HepG2 (cell line): ENCODE measurements around the gene WDR91. TPM values are rescaled to one million over a fixed set of nuclear protein-coding genes. Genes with fewer than 3 reads are reported as not detected.

ENCODE experiments used
- ATAC-seq: fragments of 200-7000 bp; cut with Tn5 transposase; 3 replicates; pipeline ENCODE4 v1.9.1; 2020; ENCODE audit warnings: mild to moderate bottlenecking, moderate library complexity
- BruUV-seq: library from RNA; stranded (reverse); fragments of 400-500 nt; replicated peaks from 2 replicates; lab custom pipeline; 2021; lab: Mats Ljungman, UMichigan
- CTCF ChIA-PET: fragments of 300-600 bp; formaldehyde crosslinking; extraction: SDS; loops from one replicate; lab custom pipeline; 2021; ENCODE audit warnings: low total read pairs, inconsistent platforms, low intra/inter-chr PET ratio; lab: Yijun Ruan, JAX
- POLR2A ChIA-PET: fragments of 350-600 bp; sonication (Branson Sonifier 250); formaldehyde crosslinking; loops from one replicate; lab custom pipeline; 2020; ENCODE audit warnings: antibody characterized with exemption, inconsistent platforms; lab: Yijun Ruan, JAX
- DNase-seq: peaks from one replicate; pipeline ENCODE4 v3.0.0-alpha.2; 2015; ENCODE audit warnings: low spot score
- FAIRE-seq: peaks from 3 replicates; lab custom pipeline; 2011; peaks lifted over from hg19 to GRCh38; lab: Jason Lieb, UNC
- H2AFZ ChIP-seq: one replicate; pipeline ENCODE4 v1.6.1; 2011; ENCODE audit warnings: low read length, inconsistent platforms
- H3K27ac ChIP-seq: fragments of 300-600 bp; 3 replicates; pipeline ENCODE4 v1.8.0; 2011; ENCODE audit warnings: mixed run types, mild to moderate bottlenecking, mixed read lengths, low read length, inconsistent platforms; ENCODE audit not compliant: insufficient read depth; ENCODE audit errors: extremely low read length
- H3K27me3 ChIP-seq, 2 experiments: fragments of 200-600 bp in 1 of 2; 2 replicates in 1 of 2; 3 replicates in 1 of 2; pipeline versions ENCODE4 v1.6.0 to v1.8.0; 2011; ENCODE audit warnings: low read length in 2 of 2, mild to moderate bottlenecking in 2 of 2, moderate library complexity in 2 of 2, inconsistent platforms in 1 of 2; ENCODE audit not compliant: insufficient read depth in 2 of 2, control insufficient read depth in 1 of 2
- H3K36me3 ChIP-seq, 2 experiments: fragments of 200-600 bp in 1 of 2; replicated peaks in 1 of 2; 2 replicates in 1 of 2; 3 replicates in 1 of 2; pipeline versions ENCODE4 v1.5.1 to v1.8.0; 2011; ENCODE audit warnings: low read length in 2 of 2, inconsistent platforms in 1 of 2; ENCODE audit not compliant: insufficient read depth in 2 of 2, control insufficient read depth in 1 of 2
- H3K4me1 ChIP-seq: 2 replicates; pipeline ENCODE4 v1.5.1; 2012; ENCODE audit warnings: low read length, inconsistent platforms; ENCODE audit not compliant: insufficient read depth
- H3K4me2 ChIP-seq: 2 replicates; pipeline ENCODE4 v1.6.0; 2011; ENCODE audit warnings: low read depth, low read length, inconsistent platforms
- H3K4me3 ChIP-seq, 3 experiments: fragments of 200-600 bp in 1 of 3; sonication (generic), shearing (Covaris generic) in 1 of 3; replicated peaks in 1 of 3; 2 replicates each; pipeline ENCODE4 v1.5.1; 2011 to 2016; ENCODE audit warnings: low read length in 3 of 3, inconsistent platforms in 2 of 3, low read depth in 2 of 3, mild to moderate bottlenecking in 2 of 3, control low read depth in 1 of 3, mixed read lengths in 1 of 3; ENCODE audit not compliant: insufficient read depth in 1 of 3
- H3K79me2 ChIP-seq: one replicate; pipeline ENCODE4 v1.6.1; 2011; ENCODE audit warnings: low read length, inconsistent platforms; ENCODE audit not compliant: insufficient read depth
- H3K9ac ChIP-seq: 2 replicates; pipeline ENCODE4 v1.6.0; 2011; ENCODE audit warnings: mild to moderate bottlenecking, low read depth, low read length, inconsistent platforms; ENCODE audit not compliant: insufficient read depth
- H3K9me3 ChIP-seq: 2 replicates; pipeline ENCODE4 v1.5.1; 2012; ENCODE audit warnings: mild to moderate bottlenecking, low read length
- H4K20me1 ChIP-seq: 2 replicates; pipeline ENCODE4 v1.6.0; 2011; ENCODE audit warnings: inconsistent platforms, mild to moderate bottlenecking, low read length, moderate library complexity; ENCODE audit not compliant: insufficient read depth
- FOXJ3 ChIP-seq: sonication (generic); formaldehyde crosslinking; IDR thresholded peaks from 2 replicates; pipeline ENCODE4 v1.4.0; 2020; ENCODE audit warnings: missing genetic modification reagents, mild to moderate bottlenecking, borderline replicate concordance
- KIAA2018 ChIP-seq: sonication (generic); formaldehyde crosslinking; IDR thresholded peaks from 2 replicates; pipeline ENCODE4 v1.5.0; 2020; ENCODE audit warnings: mild to moderate bottlenecking, missing genetic modification reagents, borderline replicate concordance
- NFYC ChIP-seq: IDR thresholded peaks from 2 replicates; pipeline ENCODE4 v1.6.1; 2016; ENCODE audit warnings: missing genetic modification reagents, missing compliant biosample characterization
- ZNF766 ChIP-seq: sonication (generic); formaldehyde crosslinking; IDR thresholded peaks from 2 replicates; pipeline ENCODE4 v1.5.0; 2020; ENCODE audit warnings: missing genetic modification reagents, borderline replicate concordance
- WGBS: methylation state at CpG from one replicate; pipeline ENCODE4 v1.1.6; 2017; ENCODE audit warnings: low lambda C conversion rate; 5-methylcytosine and 5-hydroxymethylcytosine counted together
- in situ Hi-C: cut with HindIII; loops from 2 replicates; pipeline ENCODE4 v1.10.0; 2017; ENCODE audit warnings: low pct_unique_long_range_greater_than_20kb; ENCODE audit not compliant: extremely low pct_ligation_motif_present
- intact Hi-C: fragments of 100-400 bp; cut with micrococcal nuclease; formaldehyde crosslinking; loops from one replicate; pipeline ENCODE4 v1.10.0; 2022; ENCODE audit not compliant: unreplicated experiment
- polyA plus RNA-seq, 8 experiments: library from polyadenylated mRNA; depleted of rRNA in 3 of 8; stranded (reverse) in 7 of 8; unstranded in 1 of 8; fragments of >200 nt; fragmentation: Illumina TruSeq in 4 of 8; extraction: Trizol in 4 of 8; gene quantifications; 2 replicates each; pipeline versions ENCODE4 v1.2.1 to v1.2.3, GENCODE V29; 2011 to 2016; ENCODE audit warnings: low read depth in 4 of 8, missing spikeins in 1 of 8, mixed read lengths in 1 of 8; ENCODE audit not compliant: insufficient read depth in 1 of 8
- total RNA-seq, 5 experiments: library from RNA; depleted of rRNA; stranded (reverse); fragments of >200 nt; fragmentation: Illumina TruSeq; extraction: Trizol; gene quantifications; 2 replicates each; pipeline ENCODE4 v1.2.3, GENCODE V29; 2016; ENCODE audit warnings: low read depth in 1 of 5
- TF ChIP-seq, protein P1 (sequence below): sonication (generic); formaldehyde crosslinking; conservative IDR thresholded peaks from 2 replicates; pipeline ENCODE4 v1.8.0; 2022; ENCODE audit warnings: low read depth, missing genetic modification reagents

Gene WDR91
- total and polyA plus RNA-seq, 2 of the 13 experiments (the other 11 are each of a cell fraction or from before 2014, with no cell fraction given), result 11.6 to 12.1 TPM

DNA sequence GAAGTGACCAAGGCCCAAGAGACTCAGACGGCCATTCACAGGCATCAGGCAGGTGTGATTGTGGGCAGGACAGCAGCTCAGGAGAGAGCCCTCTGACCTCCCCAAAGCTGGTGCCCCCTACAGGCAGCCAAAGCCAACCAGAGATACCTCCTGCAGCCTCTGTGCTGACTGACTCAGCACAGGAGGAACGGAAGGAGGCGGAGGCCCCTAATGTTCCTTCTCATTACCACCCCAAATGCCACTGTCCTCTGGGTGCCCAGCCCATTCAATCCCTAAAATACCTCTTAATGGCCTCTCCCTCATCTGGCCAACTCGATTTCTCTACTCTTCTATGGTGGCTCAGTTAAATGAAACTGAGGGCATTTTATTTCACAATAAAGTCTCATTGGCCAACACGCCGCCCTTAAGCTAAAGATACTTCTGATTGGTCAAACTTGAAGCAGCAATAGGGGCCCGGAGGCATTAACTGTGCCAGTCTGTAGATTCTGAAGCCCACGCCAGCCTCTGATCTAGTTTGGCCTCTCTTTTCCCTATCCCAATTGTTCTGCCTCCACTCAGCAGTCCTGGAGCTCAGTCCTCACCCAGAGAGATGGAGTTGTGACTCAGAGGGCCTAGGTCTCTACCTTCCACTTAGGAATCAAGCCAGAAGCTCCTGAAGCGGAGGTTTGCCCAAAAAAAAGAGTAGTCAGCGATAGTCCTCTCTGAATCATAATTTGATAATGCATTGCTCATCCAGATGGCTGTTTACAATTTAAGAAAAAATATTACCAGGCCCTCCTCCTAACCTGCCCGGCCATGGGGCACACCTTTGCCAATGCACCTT lies 42.0 kb downstream of the WDR91 start (continued):
- no peak for TF ChIP-seq FOXJ3 (CRISPR knock-in tag)
- TF ChIP-seq, protein P1, sequence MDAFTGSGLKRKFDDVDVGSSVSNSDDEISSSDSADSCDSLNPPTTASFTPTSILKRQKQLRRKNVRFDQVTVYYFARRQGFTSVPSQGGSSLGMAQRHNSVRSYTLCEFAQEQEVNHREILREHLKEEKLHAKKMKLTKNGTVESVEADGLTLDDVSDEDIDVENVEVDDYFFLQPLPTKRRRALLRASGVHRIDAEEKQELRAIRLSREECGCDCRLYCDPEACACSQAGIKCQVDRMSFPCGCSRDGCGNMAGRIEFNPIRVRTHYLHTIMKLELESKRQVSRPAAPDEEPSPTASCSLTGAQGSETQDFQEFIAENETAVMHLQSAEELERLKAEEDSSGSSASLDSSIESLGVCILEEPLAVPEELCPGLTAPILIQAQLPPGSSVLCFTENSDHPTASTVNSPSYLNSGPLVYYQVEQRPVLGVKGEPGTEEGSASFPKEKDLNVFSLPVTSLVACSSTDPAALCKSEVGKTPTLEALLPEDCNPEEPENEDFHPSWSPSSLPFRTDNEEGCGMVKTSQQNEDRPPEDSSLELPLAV (CRISPR knock-in tag), result no peak
- TF ChIP-seq, all 625 proteins: peak for 75

DNA sequence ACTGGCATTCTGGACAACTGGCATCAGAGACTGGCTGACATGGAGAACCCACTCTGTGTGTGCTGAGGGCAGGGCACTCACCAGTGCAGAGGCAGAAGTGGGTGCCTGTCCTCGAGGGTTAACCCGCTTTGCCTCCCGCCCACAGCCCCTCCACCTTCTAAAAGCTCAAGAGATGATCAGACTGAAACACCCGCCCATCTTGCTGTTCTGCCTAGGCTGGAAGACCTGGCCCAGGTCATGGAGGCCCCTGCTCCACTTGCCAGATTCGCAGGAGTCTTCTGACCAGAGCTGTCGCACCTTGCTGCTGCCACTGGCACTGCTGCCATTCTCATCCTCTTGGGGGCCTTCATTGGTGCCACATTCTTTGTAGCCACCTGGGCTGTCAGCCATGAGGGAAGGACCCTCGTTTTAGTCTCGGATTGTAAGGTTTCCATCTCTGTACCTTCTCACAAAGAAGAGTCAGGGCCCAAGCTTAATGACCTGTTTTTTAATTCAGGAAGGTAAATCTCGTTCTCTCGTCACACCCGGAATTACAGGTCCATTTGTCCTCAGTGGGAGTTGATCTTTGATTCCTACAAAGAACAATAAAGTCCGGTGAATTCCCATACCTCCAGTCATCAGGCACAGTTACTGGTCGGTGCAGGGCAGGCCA lies 42.7 kb downstream of the WDR91 start:
- in situ Hi-C loops, result loop anchor here (5.0 kb wide), 1 partner anchor 176 kb away; no protein-coding TSS in a partner anchor
- WGBS, result 91% methylated on average over 9 of the region's 13 CpGs
- no peak for ATAC-seq
- 0 out of 2 replicates have a peak, but pooled peaks have one; percentile 3 for TF ChIP-seq NFYC (CRISPR knock-in tag)
- TF ChIP-seq KIAA2018, result no peak
- no peak for TF ChIP-seq ZNF766 (CRISPR knock-in tag)

More for the DNA sequence above, 42.7 kb downstream of the WDR91 start:
- Histone ChIP-seq H3K4me3 (peak overlapping the region; percentile 91 to 97 (median 95); a peak in 4 of 6 replicates), H3K36me3 (peaks cover 4 to 45% of the 10 kb centered on the region in 2 experiments; a peak in 4 of 5 replicates), H3K4me2 (peak overlapping the region; percentile 99), H3K27me3 (no peaks in the 10 kb centered on the region; a peak in 1 of 5 replicates), H3K79me2 (peaks cover 43% of the 10 kb centered on the region), H3K4me1 (peaks cover 34% of the 10 kb centered on the region), H3K9me3 (no peaks in the 10 kb centered on the region), H3K27ac (peak overlapping the region; percentile 87), H4K20me1 (peaks cover 15% of the 10 kb centered on the region; the same call in 1 of the 2 replicates), H3K9ac (no peak overlapping the region; the same call in 1 of the 2 replicates), H2AFZ (no peak overlapping the region)
- intact Hi-C loops, result no loop called here
- ChIA-PET CTCF (no interaction called here), POLR2A (interaction anchor here (0.6 to 4.4 kb wide), 8 partner anchors 8 to 735 kb away, joined by 3 to 30 read pairs (median 4); partner anchors contain the start of genes AGBL3 and TMEM140)
- FAIRE-seq (no peak), DNase-seq (no peak)
- BruUV-seq, result no TSS peak
